ENCODE results near the gene TMEM37. TPM values are rescaled to one million over a fixed set of nuclear protein-coding genes. Genes with fewer than 3 reads are reported as not detected.

The TMEM37 gene
- total RNA-seq, 2 donors from 2014 or later = 12.0 to 16.2 TPM

- H3K9ac ChIP-seq (ENCODE audit: extremely low read depth, low read length, poor library complexity, severe bottlenecking) = no peak overlapping the region
- peak overlapping the region; percentile 12 for H3K27ac ChIP-seq (ENCODE audit: low read depth, low read length)
- H3K4me3 ChIP-seq (ENCODE audit: low read length) = no peak overlapping the region
- peaks cover 3% of the 10 kb centered on the region for H3K4me1 ChIP-seq (ENCODE audit: control insufficient read depth, insufficient read depth, low read length)
- H3K9me3 ChIP-seq (ENCODE audit: control insufficient read depth, low read length) = peaks cover 52% of the 10 kb centered on the region
- no peak for DNase-seq
- Mint-ChIP-seq H3K4me3 (no peak overlapping the region), H3K36me3 (ENCODE audit: low read depth) (peaks cover 11% of the 10 kb centered on the region), H3K27ac (no peak overlapping the region), H3K9me3 (peaks cover 31% of the 10 kb centered on the region), H3K27me3 (ENCODE audit: insufficient read depth) (no peaks in the 10 kb centered on the region), H3K4me1 (peaks cover 29% of the 10 kb centered on the region)
- TF ChIP-seq, protein P1, sequence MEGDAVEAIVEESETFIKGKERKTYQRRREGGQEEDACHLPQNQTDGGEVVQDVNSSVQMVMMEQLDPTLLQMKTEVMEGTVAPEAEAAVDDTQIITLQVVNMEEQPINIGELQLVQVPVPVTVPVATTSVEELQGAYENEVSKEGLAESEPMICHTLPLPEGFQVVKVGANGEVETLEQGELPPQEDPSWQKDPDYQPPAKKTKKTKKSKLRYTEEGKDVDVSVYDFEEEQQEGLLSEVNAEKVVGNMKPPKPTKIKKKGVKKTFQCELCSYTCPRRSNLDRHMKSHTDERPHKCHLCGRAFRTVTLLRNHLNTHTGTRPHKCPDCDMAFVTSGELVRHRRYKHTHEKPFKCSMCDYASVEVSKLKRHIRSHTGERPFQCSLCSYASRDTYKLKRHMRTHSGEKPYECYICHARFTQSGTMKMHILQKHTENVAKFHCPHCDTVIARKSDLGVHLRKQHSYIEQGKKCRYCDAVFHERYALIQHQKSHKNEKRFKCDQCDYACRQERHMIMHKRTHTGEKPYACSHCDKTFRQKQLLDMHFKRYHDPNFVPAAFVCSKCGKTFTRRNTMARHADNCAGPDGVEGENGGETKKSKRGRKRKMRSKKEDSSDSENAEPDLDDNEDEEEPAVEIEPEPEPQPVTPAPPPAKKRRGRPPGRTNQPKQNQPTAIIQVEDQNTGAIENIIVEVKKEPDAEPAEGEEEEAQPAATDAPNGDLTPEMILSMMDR (conservative IDR thresholded peaks at IDR 0.05) = no peak
- 89 to 91% methylated on average over 2 of the region's 2 CpGs for WGBS, 2 experiments (ENCODE audit: insufficient coverage in 1 of 2, insufficient read length in 1 of 2)
- no peaks in the 10 kb centered on the region for H3K36me3 ChIP-seq (ENCODE audit: control insufficient read depth, insufficient read depth, low read length)
- no peaks in the 10 kb centered on the region for H3K27me3 ChIP-seq (ENCODE audit: control insufficient read depth, insufficient read depth, low read length, poor library complexity, severe bottlenecking)
These were observed 8.6 kb upstream of the TMEM37 start for GRCh38 chr2:119423108-119423444.

DNA sequence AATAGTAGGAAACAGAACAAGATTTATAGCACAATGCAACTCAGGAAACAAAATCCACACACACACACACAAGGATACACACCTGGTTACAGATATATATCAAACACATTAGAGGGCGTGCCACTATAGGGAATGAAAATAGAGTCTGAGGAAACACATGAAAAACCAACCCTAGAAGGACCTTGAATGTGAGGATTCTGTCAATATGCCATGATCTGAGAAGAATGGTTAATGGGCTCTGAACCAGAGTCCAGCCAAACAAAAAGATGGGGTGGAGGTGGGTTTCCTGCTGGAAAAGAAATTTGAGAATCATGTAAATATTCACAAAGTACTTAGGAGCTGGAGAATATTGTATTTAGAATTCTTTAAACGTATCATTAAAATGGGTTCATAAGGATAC is 7.8 kb upstream of the TMEM37 start:
- Mint-ChIP-seq H3K4me1 (peaks cover 36% of the 10 kb centered on the region), H3K36me3 (ENCODE audit: low read depth) (peaks cover 10% of the 10 kb centered on the region), H3K9me3 (peaks cover 31% of the 10 kb centered on the region), H3K27me3 (ENCODE audit: insufficient read depth) (no peaks in the 10 kb centered on the region), H3K27ac (no peak overlapping the region), H3K4me3 (no peak overlapping the region)
- Histone ChIP-seq H3K27me3 (ENCODE audit: control insufficient read depth, insufficient read depth, low read length, poor library complexity, severe bottlenecking) (no peaks in the 10 kb centered on the region), H3K4me3 (ENCODE audit: low read length) (no peak overlapping the region), H3K27ac (ENCODE audit: low read depth, low read length) (no peak overlapping the region), H3K9me3 (ENCODE audit: control insufficient read depth, low read length) (peaks cover 47% of the 10 kb centered on the region), H3K9ac (ENCODE audit: extremely low read depth, low read length, poor library complexity, severe bottlenecking) (no peak overlapping the region), H3K36me3 (ENCODE audit: control insufficient read depth, insufficient read depth, low read length) (no peaks in the 10 kb centered on the region), H3K4me1 (ENCODE audit: control insufficient read depth, insufficient read depth, low read length) (peaks cover 6% of the 10 kb centered on the region)
- WGBS, 2 experiments (ENCODE audit: insufficient coverage in 1 of 2, insufficient read length in 1 of 2) = 75 to 94% methylated on average over 1 to 2 of the region's 2 CpGs
- TF ChIP-seq, protein P1 (conservative IDR thresholded peaks at IDR 0.05) = no peak
- DNase-seq = no peak

- 92 to 95% methylated on average over 9 to 10 of the region's 10 CpGs for WGBS, 2 experiments (ENCODE audit: insufficient coverage in 1 of 2, insufficient read length in 1 of 2)
- Mint-ChIP-seq H3K36me3 (ENCODE audit: low read depth) (peaks cover 10% of the 10 kb centered on the region), H3K4me3 (no peak overlapping the region), H3K9me3 (peaks cover 31% of the 10 kb centered on the region), H3K27me3 (ENCODE audit: insufficient read depth) (no peaks in the 10 kb centered on the region), H3K27ac (no peak overlapping the region), H3K4me1 (peaks cover 42% of the 10 kb centered on the region)
- Histone ChIP-seq H3K9ac (ENCODE audit: extremely low read depth, low read length, poor library complexity, severe bottlenecking) (no peak overlapping the region), H3K36me3 (ENCODE audit: control insufficient read depth, insufficient read depth, low read length) (no peaks in the 10 kb centered on the region), H3K4me3 (ENCODE audit: low read length) (no peak overlapping the region), H3K9me3 (ENCODE audit: control insufficient read depth, low read length) (peaks cover 44% of the 10 kb centered on the region), H3K27me3 (ENCODE audit: control insufficient read depth, insufficient read depth, low read length, poor library complexity, severe bottlenecking) (no peaks in the 10 kb centered on the region), H3K4me1 (ENCODE audit: control insufficient read depth, insufficient read depth, low read length) (peaks cover 6% of the 10 kb centered on the region), H3K27ac (ENCODE audit: low read depth, low read length) (no peak overlapping the region)
- TF ChIP-seq, protein P1 (conservative IDR thresholded peaks at IDR 0.05) = no peak
- no peak for DNase-seq
These were observed 7.2 kb upstream of the TMEM37 start for GRCh38 chr2:119424284-119425118.

Measured in endodermal cell (in vitro differentiated cells).